GM23248 (cell line): ENCODE data around the gene DNAJB5.

ENCODE experiments used
- EZH2 ChIP-seq: fragments of 200-600 bp; sonication (generic); IDR thresholded peaks from 2 replicates; pipeline ENCODE4 v1.6.1; 2018; ENCODE audit warnings: antibody characterized with exemption, mild to moderate bottlenecking; ENCODE audit not compliant: insufficient read depth, poor library complexity, severe bottlenecking
- EZH2phosphoT487 ChIP-seq: fragments of 200-600 bp; sonication (generic); IDR thresholded peaks from 2 replicates; pipeline ENCODE4 v1.6.1; 2018; ENCODE audit warnings: antibody characterized with exemption, moderate library complexity, mild to moderate bottlenecking, low read depth; ENCODE audit not compliant: insufficient read depth

GRCh38 chr9:34991607-34992375 is 2.2 kb downstream of the DNAJB5 start:
- TF ChIP-seq EZH2 (no peak), EZH2phosphoT487 (no peak)
